OCI-LY7 (cell line): ENCODE measurements around the gene RPLP2. TPM values are rescaled to one million over a fixed set of nuclear protein-coding genes. Genes with fewer than 3 reads are reported as not detected.

Source experiments
- BruUV-seq: library from RNA; stranded (reverse); fragments of 400-500 nt; replicated peaks from 2 replicates; lab custom pipeline; 2021; lab: Mats Ljungman, UMichigan
- CTCF ChIA-PET: fragments of 300-600 bp; sonication (Branson Sonifier 250); formaldehyde crosslinking; loops from one replicate; lab custom pipeline; 2022; ENCODE audit warnings: antibody characterized with exemption; ENCODE audit not compliant: unreplicated experiment; lab: Charles Lee
- POLR2A ChIA-PET: fragments of 300-600 bp; sonication (Branson Sonifier 250); formaldehyde crosslinking; loops from one replicate; lab custom pipeline; 2022; ENCODE audit warnings: antibody characterized with exemption; lab: Charles Lee
- DNase-seq: peaks from one replicate; pipeline ENCODE4 v3.0.0-alpha.2; 2015; ENCODE audit warnings: low spot score
- H2AFZ ChIP-seq: fragments of 200-600 bp; sonication (generic), shearing (Covaris generic); 2 replicates; pipeline ENCODE4 v1.6.1; 2014; ENCODE audit warnings: mild to moderate bottlenecking, antibody characterized with exemption, low read length, moderate library complexity
- H3K27ac ChIP-seq: fragments of 200-600 bp; sonication (generic); 2 replicates; pipeline ENCODE4 v1.5.1; 2014; ENCODE audit warnings: mixed run types, low read depth, mild to moderate bottlenecking, moderate library complexity, low read length, inconsistent platforms; ENCODE audit not compliant: poor library complexity, severe bottlenecking
- H3K36me3 ChIP-seq: fragments of 200-600 bp; sonication (generic); 2 replicates; pipeline ENCODE4 v1.6.1; 2014; ENCODE audit warnings: mild to moderate bottlenecking, antibody characterized with exemption, low read length, moderate library complexity, mixed read lengths; ENCODE audit not compliant: insufficient read depth
- H3K4me1 ChIP-seq: fragments of 200-600 bp; sonication (generic); 2 replicates; pipeline ENCODE4 v1.5.1; 2014; ENCODE audit warnings: mild to moderate bottlenecking, low read length; ENCODE audit not compliant: insufficient read depth, poor library complexity, severe bottlenecking
- H3K4me2 ChIP-seq: fragments of 200-600 bp; sonication (generic); 2 replicates; pipeline ENCODE4 v1.6.1; 2014; ENCODE audit warnings: mild to moderate bottlenecking, low read length
- H3K4me3 ChIP-seq: fragments of 200-600 bp; sonication (generic); 2 replicates; pipeline ENCODE4 v1.5.1; 2014; ENCODE audit warnings: mild to moderate bottlenecking, low read depth, low read length; ENCODE audit not compliant: poor library complexity, severe bottlenecking
- H3K79me2 ChIP-seq: fragments of 200-600 bp; sonication (generic); 2 replicates; pipeline ENCODE4 v1.6.1; 2016; ENCODE audit warnings: low read depth, mild to moderate bottlenecking, low read length, moderate library complexity, mixed read lengths; ENCODE audit not compliant: insufficient read depth
- H3K9me2 ChIP-seq: fragments of 200-600 bp; sonication (generic); 2 replicates; pipeline ENCODE4 v1.6.1; 2016; ENCODE audit warnings: mild to moderate bottlenecking, low read length, mixed read lengths; ENCODE audit not compliant: insufficient read depth
- H3K9me3 ChIP-seq: fragments of 200-600 bp; sonication (generic); 2 replicates; pipeline ENCODE4 v1.6.1; 2014; ENCODE audit warnings: mild to moderate bottlenecking, mixed run types, low read length, mixed read lengths
- H4K20me1 ChIP-seq: fragments of 200-600 bp; sonication (generic); 2 replicates; pipeline ENCODE4 v1.6.1; 2014; ENCODE audit warnings: mild to moderate bottlenecking, antibody characterized with exemption, low read length, moderate library complexity, mixed read lengths; ENCODE audit not compliant: insufficient read depth
- EZH2phosphoT487 ChIP-seq: fragments of 200-600 bp; sonication (generic); IDR thresholded peaks from 2 replicates; pipeline ENCODE4 v1.6.1; 2018; ENCODE audit warnings: low read depth, borderline replicate concordance, mild to moderate bottlenecking, mixed run types, antibody characterized with exemption, low read length, moderate library complexity, mixed read lengths
- intact Hi-C: fragments of 100-400 bp; cut with micrococcal nuclease; formaldehyde crosslinking; loops from one replicate; pipeline ENCODE4 v1.10.0; 2022; ENCODE audit not compliant: unreplicated experiment
- small RNA-seq: library from RNA; depleted of rRNA; stranded (forward); fragments of <200 nt; gene quantifications from one replicate; pipeline ENCODE3, GENCODE V24; 2014
- total RNA-seq, 2 experiments: library from RNA; depleted of rRNA in 1 of 2; stranded (reverse); fragments of >200 nt in 1 of 2; shearing (Covaris generic) in 1 of 2; gene quantifications; 2 replicates each; pipeline ENCODE4 v1.2.3, GENCODE V29; 2014 to 2022
- TF ChIP-seq, protein P1 (sequence below): fragments of 200-600 bp; sonication (generic); conservative IDR thresholded peaks from 2 replicates; pipeline ENCODE4 v1.5.1; 2014; ENCODE audit warnings: mild to moderate bottlenecking, antibody characterized with exemption, low read length, moderate library complexity, mixed read lengths

Gene RPLP2
- total RNA-seq, 2 experiments from 2014 or later = 1,564 to 3,147 TPM

DNA sequence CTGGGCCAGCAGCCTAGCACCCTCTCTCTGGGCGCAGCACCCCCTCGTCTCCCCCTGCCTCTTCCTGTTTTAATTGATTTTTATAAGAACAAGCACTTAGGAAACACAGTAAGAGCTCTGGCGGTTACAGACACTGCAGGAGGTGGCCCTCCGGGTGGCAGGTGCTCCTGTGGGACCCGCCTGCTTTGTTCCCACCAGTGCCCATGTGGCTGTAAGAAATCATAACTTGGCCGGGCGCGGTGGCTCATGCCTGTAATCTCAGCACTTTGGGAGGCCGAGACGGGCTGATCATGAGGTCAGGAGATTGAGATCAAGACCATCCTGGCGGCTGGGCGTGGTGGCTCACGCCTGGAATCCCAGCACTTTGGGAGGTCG, 51.3 kb downstream of the RPLP2 start:
- intact Hi-C loops = no loop called here
- Histone ChIP-seq H4K20me1 (no peaks in the 10 kb centered on the region), H2AFZ (no peak overlapping the region), H3K36me3 (no peaks in the 10 kb centered on the region), H3K27ac (no peak overlapping the region), H3K79me2 (no peaks in the 10 kb centered on the region), H3K9me3 (no peaks in the 10 kb centered on the region), H3K4me1 (peaks cover 5% of the 10 kb centered on the region), H3K4me3 (no peak overlapping the region), H3K9me2 (no peaks in the 10 kb centered on the region), H3K4me2 (no peak overlapping the region)
- TF ChIP-seq EZH2phosphoT487 = no peak
- TF ChIP-seq, protein P1, sequence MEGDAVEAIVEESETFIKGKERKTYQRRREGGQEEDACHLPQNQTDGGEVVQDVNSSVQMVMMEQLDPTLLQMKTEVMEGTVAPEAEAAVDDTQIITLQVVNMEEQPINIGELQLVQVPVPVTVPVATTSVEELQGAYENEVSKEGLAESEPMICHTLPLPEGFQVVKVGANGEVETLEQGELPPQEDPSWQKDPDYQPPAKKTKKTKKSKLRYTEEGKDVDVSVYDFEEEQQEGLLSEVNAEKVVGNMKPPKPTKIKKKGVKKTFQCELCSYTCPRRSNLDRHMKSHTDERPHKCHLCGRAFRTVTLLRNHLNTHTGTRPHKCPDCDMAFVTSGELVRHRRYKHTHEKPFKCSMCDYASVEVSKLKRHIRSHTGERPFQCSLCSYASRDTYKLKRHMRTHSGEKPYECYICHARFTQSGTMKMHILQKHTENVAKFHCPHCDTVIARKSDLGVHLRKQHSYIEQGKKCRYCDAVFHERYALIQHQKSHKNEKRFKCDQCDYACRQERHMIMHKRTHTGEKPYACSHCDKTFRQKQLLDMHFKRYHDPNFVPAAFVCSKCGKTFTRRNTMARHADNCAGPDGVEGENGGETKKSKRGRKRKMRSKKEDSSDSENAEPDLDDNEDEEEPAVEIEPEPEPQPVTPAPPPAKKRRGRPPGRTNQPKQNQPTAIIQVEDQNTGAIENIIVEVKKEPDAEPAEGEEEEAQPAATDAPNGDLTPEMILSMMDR = no peak
- POLR2A ChIA-PET = no interaction called here
- CTCF ChIA-PET = no interaction called here
- no TSS peak for BruUV-seq
- DNase-seq = no peak

- ChIA-PET POLR2A (no interaction called here), CTCF (no interaction called here)
- intact Hi-C loops = no loop called here
- H3K9me2 ChIP-seq = no peaks in the 10 kb centered on the region
- no peaks in the 10 kb centered on the region for H3K79me2 ChIP-seq
- BruUV-seq = no TSS peak
- H3K9me3 ChIP-seq = no peaks in the 10 kb centered on the region
- no peak overlapping the region for H3K4me2 ChIP-seq
- H3K4me3 ChIP-seq = no peak overlapping the region
- no peaks in the 10 kb centered on the region for H3K36me3 ChIP-seq
- no peak overlapping the region for H2AFZ ChIP-seq
- H3K27ac ChIP-seq = no peak overlapping the region
- H3K4me1 ChIP-seq = no peaks in the 10 kb centered on the region
- TF ChIP-seq, protein P1 = no peak
- TF ChIP-seq EZH2phosphoT487 = no peak
- DNase-seq = no peak
- H4K20me1 ChIP-seq = no peaks in the 10 kb centered on the region
Observed at GRCh38 chr11:862081-862661, 52.4 kb downstream of the RPLP2 start.

Small RNAs within 50 kb of the gene (small RNA-seq; reads per million reads assigned to genes)
- not detected for gene SNORA52

Other genes with a start within 250 kb of the RPLP2 start
- 4.7 and 7.5 TPM in 2 replicates for gene LMNTD2, start 249.2 kb upstream of the RPLP2 start, total RNA-seq (2014; rRNA removed; shearing (Covaris generic))
- 16.9 and 17.7 TPM in 2 replicates for gene LMNTD2, start 249.2 kb upstream of the RPLP2 start, total RNA-seq (2022)
- gene RASSF7, start 249.0 kb upstream of the RPLP2 start, total RNA-seq (2014; rRNA removed; shearing (Covaris generic)) = 18.0 and 22.1 TPM in 2 replicates
- gene RASSF7, start 249.0 kb upstream of the RPLP2 start, total RNA-seq (2022) = 11.8 and 15.1 TPM in 2 replicates
- gene PHRF1, start 233.5 kb upstream of the RPLP2 start, total RNA-seq (2014; rRNA removed; shearing (Covaris generic)) = 23.3 and 25.6 TPM in 2 replicates
- gene PHRF1, start 233.5 kb upstream of the RPLP2 start, total RNA-seq (2022) = 43.8 and 45.4 TPM in 2 replicates
- 18.7 and 20.9 TPM in 2 replicates for gene IRF7, start 194.0 kb upstream of the RPLP2 start, total RNA-seq (2014; rRNA removed; shearing (Covaris generic))
- 15.8 and 16.6 TPM in 2 replicates for gene IRF7, start 194.0 kb upstream of the RPLP2 start, total RNA-seq (2022)
- not detected in 2 replicates for gene CDHR5, start 185.0 kb upstream of the RPLP2 start, total RNA-seq (2014; rRNA removed; shearing (Covaris generic))
- not detected in 2 replicates for gene CDHR5, start 185.0 kb upstream of the RPLP2 start, total RNA-seq (2022)
- gene SCT, start 182.8 kb upstream of the RPLP2 start, total RNA-seq (2014; rRNA removed; shearing (Covaris generic)) = not detected in 2 replicates
- not detected in 2 replicates for gene SCT, start 182.8 kb upstream of the RPLP2 start, total RNA-seq (2022)
- 0.16 and 2.2 TPM in 2 replicates for gene DRD4, start 172.7 kb upstream of the RPLP2 start, total RNA-seq (2014; rRNA removed; shearing (Covaris generic))
- gene DRD4, start 172.7 kb upstream of the RPLP2 start, total RNA-seq (2022) = 3.1 and 3.5 TPM in 2 replicates
- gene DEAF1, start 114.7 kb upstream of the RPLP2 start, total RNA-seq (2014; rRNA removed; shearing (Covaris generic)) = 35.6 and 42.7 TPM in 2 replicates
- gene DEAF1, start 114.7 kb upstream of the RPLP2 start, total RNA-seq (2022) = 63.0 and 66.2 TPM in 2 replicates
- gene TMEM80, start 114.2 kb upstream of the RPLP2 start, total RNA-seq (2014; rRNA removed; shearing (Covaris generic)) = 52.8 and 56.8 TPM in 2 replicates
- gene TMEM80, start 114.2 kb upstream of the RPLP2 start, total RNA-seq (2022) = 51.6 and 52.7 TPM in 2 replicates
- 3.8 and 4.8 TPM in 2 replicates for gene EPS8L2, start 103.7 kb upstream of the RPLP2 start, total RNA-seq (2014; rRNA removed; shearing (Covaris generic))
- 7.1 and 9.3 TPM in 2 replicates for gene EPS8L2, start 103.7 kb upstream of the RPLP2 start, total RNA-seq (2022)
- 209 and 226 TPM in 2 replicates for gene TALDO1, start 62.5 kb upstream of the RPLP2 start, total RNA-seq (2014; rRNA removed; shearing (Covaris generic))
- 172 and 195 TPM in 2 replicates for gene TALDO1, start 62.5 kb upstream of the RPLP2 start, total RNA-seq (2022)
- gene GATD1, start 32.5 kb upstream of the RPLP2 start, total RNA-seq (2014; rRNA removed; shearing (Covaris generic)) = 73.3 and 109 TPM in 2 replicates
- 117 and 141 TPM in 2 replicates for gene GATD1, start 32.5 kb upstream of the RPLP2 start, total RNA-seq (2022)
- gene CEND1, start 19.9 kb upstream of the RPLP2 start, total RNA-seq (2014; rRNA removed; shearing (Covaris generic)) = 17.5 and 17.6 TPM in 2 replicates
- gene CEND1, start 19.9 kb upstream of the RPLP2 start, total RNA-seq (2022) = 25.6 and 32.5 TPM in 2 replicates
- gene SLC25A22, start 11.7 kb upstream of the RPLP2 start, total RNA-seq (2014; rRNA removed; shearing (Covaris generic)) = 22.7 and 30.8 TPM in 2 replicates
- 46.2 and 50.9 TPM in 2 replicates for gene SLC25A22, start 11.7 kb upstream of the RPLP2 start, total RNA-seq (2022)
- gene PIDD1, start 4.7 kb upstream of the RPLP2 start, total RNA-seq (2014; rRNA removed; shearing (Covaris generic)) = 31.2 and 33.6 TPM in 2 replicates
- gene PIDD1, start 4.7 kb upstream of the RPLP2 start, total RNA-seq (2022) = 47.7 and 49.1 TPM in 2 replicates
- gene PNPLA2, start 8.9 kb downstream of the RPLP2 start, total RNA-seq (2014; rRNA removed; shearing (Covaris generic)) = 15.1 and 19.8 TPM in 2 replicates
- 41.2 and 57.5 TPM in 2 replicates for gene PNPLA2, start 8.9 kb downstream of the RPLP2 start, total RNA-seq (2022)
- 2.2 and 2.8 TPM in 2 replicates for gene CRACR2B, start 18.0 kb downstream of the RPLP2 start, total RNA-seq (2014; rRNA removed; shearing (Covaris generic))
- gene CRACR2B, start 18.0 kb downstream of the RPLP2 start, total RNA-seq (2022) = 20.1 and 21.0 TPM in 2 replicates
- 0.28 TPM in 1 of 2 replicates, not detected in the other for gene CD151, start 23.0 kb downstream of the RPLP2 start, total RNA-seq (2014; rRNA removed; shearing (Covaris generic))
- 0.84 and 1.0 TPM in 2 replicates for gene CD151, start 23.0 kb downstream of the RPLP2 start, total RNA-seq (2022)
- gene POLR2L, start 32.6 kb downstream of the RPLP2 start, total RNA-seq (2014; rRNA removed; shearing (Covaris generic)) = 206 and 224 TPM in 2 replicates
- gene POLR2L, start 32.6 kb downstream of the RPLP2 start, total RNA-seq (2022) = 64.5 and 88.3 TPM in 2 replicates
- 8.9 and 12.1 TPM in 2 replicates for gene TSPAN4, start 32.9 kb downstream of the RPLP2 start, total RNA-seq (2014; rRNA removed; shearing (Covaris generic))
- gene TSPAN4, start 32.9 kb downstream of the RPLP2 start, total RNA-seq (2022) = 8.0 and 9.4 TPM in 2 replicates
- gene CHID1, start 100.8 kb downstream of the RPLP2 start, total RNA-seq (2014; rRNA removed; shearing (Covaris generic)) = 30.6 and 39.4 TPM in 2 replicates
- gene CHID1, start 100.8 kb downstream of the RPLP2 start, total RNA-seq (2022) = 69.6 and 71.1 TPM in 2 replicates
- gene AP2A2, start 115.9 kb downstream of the RPLP2 start, total RNA-seq (2014; rRNA removed; shearing (Covaris generic)) = 22.4 and 24.9 TPM in 2 replicates
- 40.0 and 43.0 TPM in 2 replicates for gene AP2A2, start 115.9 kb downstream of the RPLP2 start, total RNA-seq (2022)
- gene MUC6, start 226.8 kb downstream of the RPLP2 start, total RNA-seq (2014; rRNA removed; shearing (Covaris generic)) = not detected in 2 replicates
- not detected in 2 replicates for gene MUC6, start 226.8 kb downstream of the RPLP2 start, total RNA-seq (2022)